GM18873 (cell line): ENCODE results near the gene SMIM38.
"Not testable (repeated sequence)": the region's sequence is repeated elsewhere in the genome, so short reads cannot be mapped to it uniquely, and the experiment has no call there.

Source experiments
- ATAC-seq: cut with Tn5 transposase; IDR thresholded peaks from one replicate; pipeline ENCODE4 v1.9.1; 2021; ENCODE audit warnings: mild to moderate bottlenecking, moderate library complexity, moderate number of reproducible peaks; ENCODE audit not compliant: unreplicated experiment, low FRiP score

The SMIM38 gene

DNA sequence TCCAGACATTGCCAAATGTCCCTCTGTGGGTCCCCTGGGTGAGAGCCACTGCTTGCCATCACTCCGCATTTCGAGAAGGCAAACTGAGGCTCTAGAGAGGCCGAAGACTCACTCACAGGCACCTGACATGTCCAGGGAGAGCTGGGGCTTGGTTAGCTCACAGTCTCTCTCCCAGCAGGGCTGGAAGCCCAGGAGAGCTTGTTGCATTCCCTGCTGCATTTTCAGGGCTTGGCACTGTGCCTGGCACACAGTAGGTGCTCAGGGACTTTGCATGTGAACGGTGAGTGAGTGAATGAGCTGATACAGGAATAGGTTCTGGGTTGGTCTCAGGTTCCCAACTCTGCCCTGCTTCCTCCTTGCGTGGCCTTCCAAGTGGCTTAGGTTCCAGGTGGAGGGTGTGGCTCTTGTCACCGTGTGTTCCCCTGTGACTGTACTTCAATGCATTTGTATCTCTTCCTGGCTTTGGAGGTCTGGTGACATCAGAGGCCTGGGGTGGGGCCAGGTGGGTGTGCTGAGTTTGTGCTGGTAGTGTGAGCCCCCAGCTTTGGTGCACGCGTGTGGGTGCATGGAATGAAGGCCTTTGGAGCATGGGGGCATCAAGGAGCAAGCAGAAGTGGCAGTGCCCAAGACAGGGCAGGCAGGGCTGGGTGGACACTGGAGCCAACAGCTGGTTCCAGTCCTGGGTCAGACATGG lies 18.4 kb upstream of the SMIM38 start:
- ATAC-seq, result no peak

DNA sequence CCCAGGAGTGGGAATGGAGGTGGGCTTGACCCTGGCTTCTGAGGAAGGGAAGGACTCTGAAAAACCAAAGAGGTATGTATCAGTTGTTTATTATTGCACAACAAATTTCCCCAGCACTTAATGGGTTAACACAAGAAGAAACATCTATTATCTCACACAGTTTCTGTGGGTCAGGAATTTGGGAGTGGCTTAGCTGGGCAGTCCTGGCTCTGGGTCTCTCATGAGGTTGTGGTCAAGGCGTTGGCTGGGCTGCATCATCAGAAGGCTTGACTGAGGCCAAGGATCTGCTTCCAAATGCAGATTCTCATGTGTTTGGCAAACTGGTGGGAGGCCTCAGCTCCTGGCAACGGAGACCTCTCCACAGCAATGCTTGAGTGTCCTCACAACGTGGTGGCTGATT lies 17.5 kb upstream of the SMIM38 start:
- no peak for ATAC-seq

DNA sequence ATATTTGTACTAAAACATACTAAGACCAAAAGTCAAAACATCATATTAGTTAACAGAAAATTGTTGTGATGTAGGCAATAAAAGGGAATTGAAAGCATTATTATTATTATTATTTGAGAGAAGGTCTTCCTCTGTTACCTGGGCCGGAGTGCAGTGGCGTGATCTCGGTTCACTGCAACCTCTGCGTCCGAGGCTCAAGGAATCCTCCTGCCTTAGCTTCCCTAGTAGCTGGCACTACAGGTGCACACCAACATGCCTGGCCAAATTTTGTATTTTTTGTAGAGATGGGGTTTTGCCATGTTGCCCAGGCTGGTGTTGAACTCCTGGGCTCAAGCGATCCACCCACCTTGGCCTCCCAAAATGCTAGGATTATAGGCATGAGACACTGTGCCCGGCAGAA lies 15.6 kb upstream of the SMIM38 start:
- not testable (repeated sequence) for ATAC-seq

DNA sequence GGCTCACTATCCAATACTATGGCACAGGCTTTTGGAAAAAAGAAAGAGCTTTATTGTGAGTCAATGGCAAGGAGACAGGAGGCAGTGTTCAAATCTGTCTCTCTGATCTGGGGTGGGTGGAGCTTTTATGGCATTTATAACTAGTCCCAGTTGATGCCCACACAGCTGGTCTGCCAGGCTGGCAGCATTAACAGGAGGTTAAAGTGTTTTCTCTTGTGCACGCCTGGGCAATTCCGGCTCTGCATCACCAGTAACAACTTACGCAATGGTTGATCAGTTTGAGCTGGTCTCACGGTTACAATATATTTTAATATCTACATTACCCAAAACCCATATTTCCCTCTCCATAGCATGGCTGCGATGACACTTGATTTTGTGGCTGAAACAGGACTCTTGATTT lies 15.1 kb upstream of the SMIM38 start:
- no peak for ATAC-seq

DNA sequence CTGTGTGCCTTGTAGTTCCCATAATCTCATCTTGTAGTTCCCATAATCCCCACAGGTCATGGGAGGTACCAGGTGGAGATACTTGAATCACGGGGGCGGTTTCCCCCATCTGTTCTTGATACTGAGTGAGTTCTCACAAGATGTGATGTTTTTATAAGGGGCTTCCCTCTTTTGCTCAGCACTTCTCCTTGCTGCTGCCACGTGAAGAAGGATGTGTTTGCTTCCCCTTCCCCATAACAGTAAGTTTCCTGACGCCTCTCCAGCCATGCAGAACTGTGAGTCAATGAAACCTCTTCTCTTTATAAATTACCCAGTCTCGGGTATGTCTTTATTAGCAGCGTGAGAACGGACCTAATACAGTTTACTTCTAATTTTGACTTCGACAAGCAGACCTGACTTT lies 14.0 kb upstream of the SMIM38 start:
- no peak for ATAC-seq

DNA sequence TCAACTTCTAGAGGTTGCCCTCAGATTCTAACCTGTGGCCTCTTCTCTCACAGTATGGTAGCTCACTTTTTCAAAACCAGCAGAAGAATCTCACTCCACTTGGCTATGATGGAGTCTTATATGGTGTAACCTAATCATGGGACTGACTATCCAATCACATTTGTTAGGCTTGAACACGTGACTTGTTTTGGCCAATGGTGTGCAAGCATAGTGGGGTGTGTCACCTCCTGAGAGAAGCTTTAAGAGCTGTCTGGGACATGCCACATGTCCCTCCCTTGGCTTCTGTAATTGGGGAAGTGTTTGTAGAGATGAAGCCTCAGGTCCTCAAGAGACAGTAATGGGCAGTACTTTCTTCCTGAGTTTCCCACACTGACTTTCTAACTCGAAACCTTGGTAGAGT lies 12.8 kb upstream of the SMIM38 start:
- ATAC-seq, result no peak

DNA sequence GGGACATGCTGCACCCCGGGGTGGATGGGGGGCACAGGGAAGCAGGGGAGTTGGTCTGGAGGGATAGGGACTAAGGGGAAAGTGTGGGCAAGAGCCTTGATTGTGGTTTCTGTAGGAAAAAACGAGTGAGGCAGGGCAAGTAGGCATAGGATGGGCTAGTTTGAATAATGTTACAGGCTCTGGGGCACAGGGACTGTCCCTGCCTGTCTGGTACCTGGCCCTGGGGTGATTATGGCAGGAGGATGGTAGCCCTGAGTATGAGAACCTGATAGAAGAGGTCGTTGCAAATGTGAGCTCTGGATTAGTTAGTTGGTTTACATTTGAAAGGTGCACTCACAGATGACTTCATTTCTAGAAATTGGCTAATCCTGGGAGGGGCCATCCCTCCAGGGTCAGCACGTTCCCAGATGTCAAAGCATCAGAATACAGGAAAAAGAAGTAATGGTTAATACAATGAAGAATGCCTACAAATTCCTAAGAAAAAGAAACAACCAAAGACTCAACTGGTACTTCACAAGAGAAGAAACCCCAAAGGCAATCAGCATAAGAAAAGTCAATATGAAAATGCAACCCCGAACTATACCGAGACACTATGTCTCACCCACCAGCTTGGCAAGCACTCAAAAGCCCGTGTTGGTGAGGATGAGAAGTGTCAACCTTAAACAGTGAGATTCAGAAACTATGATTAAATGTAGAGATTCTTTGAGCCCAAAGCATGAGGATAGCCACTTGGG lies 11.3 kb upstream of the SMIM38 start:
- ATAC-seq, result no peak

DNA sequence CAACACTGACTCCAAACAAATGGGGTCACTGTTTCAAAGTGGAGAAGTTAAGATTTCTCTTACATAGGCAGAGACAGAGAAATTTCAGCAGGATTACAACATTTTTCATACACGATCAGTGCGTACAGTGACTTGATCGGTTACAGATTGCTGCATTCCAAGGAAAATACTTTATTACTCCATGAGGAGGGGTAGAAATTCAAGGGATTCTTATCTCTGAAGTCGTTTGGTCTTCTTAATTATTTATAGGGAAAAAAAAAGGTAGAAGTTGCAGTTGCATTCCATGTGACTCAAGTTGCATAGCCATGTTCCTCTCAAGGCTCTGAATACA lies 10.7 kb upstream of the SMIM38 start:
- no peak for ATAC-seq

DNA sequence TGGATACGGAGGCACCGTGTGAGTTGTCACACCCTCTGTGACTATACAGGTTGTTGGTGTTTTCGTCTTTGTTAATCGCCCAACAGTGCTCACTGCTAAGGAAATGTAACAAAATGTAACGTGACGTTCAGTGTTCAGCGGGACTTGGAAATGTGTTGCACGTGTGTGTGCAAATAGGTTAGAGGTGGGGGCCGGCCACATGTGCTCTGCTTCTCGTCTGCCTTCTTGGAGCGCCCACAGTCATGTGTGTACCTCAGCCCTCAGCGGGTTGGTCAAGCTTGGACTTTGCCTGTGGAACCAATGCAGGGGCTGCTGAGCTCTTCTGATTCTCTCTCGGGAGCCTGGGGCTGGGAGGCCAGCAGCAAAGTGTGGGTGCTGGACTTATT lies 7.4 kb upstream of the SMIM38 start:
- ATAC-seq, result no peak

DNA sequence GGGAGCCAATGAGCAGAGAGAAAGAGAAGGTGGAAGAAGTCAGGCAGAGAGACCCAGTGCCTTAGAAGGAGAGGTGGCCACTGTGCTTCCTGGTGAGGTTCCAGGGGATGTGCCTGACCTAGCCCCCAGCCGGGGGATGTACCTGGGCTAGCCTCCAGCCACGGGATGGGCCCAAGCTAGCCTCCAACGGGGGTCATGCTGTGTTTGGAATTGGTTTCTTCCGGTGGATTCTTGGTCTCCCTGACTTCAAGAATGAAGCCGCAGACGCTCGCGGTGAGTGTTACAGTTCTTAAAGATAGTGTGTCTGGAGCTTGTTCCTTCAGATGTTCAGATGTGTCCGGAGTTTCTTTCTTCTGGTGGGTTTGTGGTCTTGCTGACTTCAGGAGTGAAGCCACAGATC lies 6.9 kb upstream of the SMIM38 start:
- ATAC-seq, result no peak

DNA sequence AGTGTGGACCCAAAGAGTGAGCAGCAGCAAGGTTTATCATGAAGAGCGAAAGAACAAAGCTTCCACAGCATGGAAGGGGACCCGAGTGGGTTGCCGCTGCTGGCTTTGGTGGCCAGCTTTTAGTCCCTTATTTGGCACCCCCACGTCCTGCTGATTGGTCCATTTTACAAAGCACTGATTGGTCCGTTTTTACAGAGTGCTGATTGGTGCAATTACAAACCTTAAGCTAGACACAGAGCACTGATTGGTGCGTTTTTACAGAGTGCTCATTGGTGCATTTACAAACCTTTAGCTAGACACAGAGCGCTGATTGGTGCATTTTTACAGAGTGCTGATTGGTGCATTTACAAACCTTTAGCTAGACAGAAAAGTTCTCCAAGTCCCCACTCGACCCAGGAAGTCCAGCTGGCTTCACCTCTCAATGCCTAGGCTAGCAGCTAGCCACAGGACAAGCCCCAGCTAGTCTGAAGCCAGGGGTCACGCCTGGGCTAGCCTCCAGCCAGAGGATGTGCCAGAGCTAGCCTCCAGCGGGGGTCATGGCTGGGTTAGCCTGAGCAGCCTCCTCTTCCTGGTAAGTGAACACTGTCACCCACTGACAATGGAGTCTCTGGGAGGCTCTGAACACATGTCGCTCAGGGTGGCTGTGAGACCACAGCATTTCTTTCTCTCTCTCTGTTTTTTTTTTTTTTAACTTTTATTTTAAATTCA lies 6.2 kb upstream of the SMIM38 start:
- ATAC-seq, result not testable (repeated sequence)

DNA sequence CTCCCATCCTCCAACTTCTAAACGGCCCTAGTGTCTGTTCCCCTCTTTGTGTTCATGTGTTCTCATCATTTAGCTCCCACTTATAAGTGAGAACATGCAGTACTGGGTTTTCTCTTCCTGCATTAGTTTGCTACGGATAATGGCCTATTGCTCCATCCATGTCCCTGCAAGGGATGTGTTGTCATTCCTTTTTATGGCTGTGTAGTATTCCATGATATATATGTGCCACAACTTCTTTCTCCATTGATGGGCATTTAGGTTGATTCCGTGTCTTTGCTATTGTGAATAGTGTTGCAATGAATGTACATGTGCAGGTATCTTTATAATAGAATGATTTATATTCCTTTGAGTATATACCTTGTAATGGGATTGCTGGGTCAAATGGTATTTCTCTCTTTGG lies 5.6 kb upstream of the SMIM38 start:
- ATAC-seq, result no peak

DNA sequence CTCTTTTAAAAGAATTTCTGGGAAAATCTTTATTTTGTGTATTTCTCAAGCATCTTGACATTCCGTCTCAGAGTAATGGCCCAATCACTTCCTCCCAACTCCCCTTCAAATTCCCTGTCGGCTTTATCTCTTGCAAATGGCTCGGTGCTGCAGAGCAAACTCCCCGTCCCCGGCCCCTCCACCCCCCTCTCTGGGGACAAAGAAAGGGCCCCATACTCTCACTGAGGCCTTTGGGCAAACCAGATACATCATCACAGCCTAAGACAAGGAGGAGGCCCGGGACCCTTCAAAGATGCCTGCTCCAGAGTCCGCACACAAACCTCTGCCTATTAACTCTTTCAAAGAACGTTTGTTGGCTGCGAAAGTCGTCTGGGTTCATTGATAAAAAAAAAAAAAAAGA lies 3.9 kb upstream of the SMIM38 start:
- no peak for ATAC-seq

DNA sequence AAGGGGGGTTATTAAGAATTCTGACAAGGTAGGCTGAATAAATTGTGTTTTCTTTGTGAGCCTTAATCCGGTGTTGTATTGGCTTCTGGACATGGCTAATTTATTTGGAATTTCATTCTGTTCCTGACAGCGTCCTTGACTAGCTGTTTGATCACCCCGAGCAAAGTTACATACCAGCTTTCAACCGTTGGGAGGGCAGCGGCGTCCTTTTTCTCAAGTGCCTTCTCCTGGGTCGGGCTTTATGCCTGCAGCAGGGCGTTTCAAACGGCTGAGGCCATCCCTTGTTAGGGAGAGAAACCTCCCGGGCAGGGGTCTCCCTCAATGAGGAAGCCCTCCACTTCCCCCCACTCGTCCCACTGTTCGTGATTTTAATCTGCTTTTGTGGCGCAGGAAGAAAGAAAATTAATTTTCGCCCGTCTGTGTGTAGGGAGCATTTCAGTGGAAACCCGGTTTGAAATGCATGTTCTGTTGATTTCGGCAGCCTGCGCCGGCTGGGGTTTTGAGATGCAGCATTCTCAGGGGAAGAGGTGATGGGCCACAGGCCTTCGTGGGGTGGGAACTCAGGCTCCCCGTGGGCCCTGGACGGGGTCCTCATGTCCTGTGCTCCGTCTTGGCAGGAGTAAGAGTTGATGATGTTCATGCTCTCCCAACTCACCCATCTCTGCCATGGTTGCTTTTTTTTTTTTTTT lies 2.9 kb upstream of the SMIM38 start:
- ATAC-seq, result no peak

DNA sequence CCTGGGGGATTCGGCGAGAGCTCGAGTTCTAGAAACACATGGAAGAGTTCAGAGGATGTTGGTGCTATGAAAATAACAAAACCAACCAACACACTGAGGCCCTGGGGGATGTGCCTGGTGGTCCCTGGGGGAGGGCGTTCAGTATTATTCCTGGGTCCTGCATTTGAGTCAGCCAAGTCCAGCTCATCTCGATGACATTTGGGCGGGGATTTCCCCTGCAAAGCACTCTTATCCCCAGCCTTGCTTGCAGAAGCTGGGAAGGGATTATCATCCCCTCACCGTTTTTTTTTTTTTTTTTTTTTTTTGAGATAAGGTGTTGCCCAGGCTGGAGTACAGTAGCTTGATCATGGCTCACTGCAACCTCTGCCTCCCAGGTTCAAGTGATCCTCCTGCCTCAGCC lies 2.1 kb upstream of the SMIM38 start:
- no peak for ATAC-seq

DNA sequence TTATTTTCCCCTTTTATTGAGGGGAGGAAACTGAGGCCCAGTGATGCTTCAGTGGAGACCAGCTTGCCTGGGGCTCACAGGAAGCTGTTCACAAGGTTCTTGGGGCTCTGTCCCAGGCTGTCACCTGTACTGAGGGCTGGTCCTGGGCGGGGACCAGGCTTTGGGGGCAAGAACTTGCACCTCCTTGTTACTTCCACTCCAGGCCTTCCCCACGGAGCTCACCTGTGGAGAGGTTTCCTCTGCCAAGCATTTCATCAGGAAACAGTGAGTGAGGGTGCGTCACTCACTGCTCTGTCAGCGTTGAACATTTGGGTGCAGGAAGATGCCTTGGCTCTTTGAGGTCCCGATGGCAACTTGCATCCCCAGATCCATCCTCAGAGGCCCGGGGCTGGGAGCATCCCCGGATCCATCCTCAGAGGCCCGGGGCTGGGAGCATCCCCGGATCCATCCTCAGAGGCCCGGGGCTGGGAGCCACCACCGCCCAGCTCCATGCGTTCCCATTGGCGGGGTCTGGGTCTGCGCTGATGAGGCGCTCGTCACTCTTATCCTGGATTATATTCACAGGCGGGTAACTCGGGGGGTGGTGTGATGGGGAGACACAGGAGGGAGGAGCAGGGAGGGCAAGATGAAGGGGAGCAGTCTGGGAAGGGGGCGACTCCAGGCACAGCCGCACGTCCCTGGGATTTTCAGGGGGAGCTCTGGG lies 1.4 kb upstream of the SMIM38 start:
- ATAC-seq, result no peak

DNA sequence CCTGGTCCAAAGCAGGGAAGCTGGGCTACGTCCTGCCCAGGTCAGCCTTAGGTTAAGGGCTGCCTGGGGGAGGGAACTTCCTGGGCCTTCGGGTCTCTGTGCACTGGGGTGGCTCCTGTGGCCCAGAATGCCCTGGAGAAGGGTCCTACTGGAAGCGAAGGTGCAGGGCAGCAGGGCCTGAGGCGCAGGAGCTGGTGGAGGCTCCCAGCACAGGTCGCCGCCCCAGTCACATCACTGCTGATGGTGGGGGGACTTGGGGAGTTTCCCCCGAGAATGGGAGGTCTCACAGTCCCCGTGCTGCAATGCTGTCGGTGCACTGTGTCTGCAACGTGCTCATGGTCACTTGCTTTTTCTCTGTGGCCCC lies 815 bp upstream of the SMIM38 start:
- no peak for ATAC-seq

DNA sequence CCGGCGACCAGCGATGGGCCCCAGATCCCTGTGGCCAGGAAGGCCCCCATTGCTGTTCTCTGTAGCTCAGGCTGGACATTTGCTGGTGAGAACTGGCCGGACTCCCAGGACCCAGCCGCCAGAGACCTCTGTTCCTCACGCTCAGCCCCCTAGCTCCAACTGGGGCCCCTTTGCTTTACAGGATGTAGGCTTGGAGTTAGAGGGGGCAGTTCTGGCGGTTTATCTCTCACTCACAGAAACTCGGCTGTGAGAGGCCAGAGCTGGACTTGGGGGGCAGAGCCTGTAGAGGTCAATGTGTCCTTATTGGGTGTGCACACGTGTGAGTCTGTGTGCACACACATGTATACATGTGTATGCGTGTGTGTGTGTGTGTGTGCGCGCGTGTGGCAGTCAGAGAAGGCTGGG lies 502 bp downstream of the SMIM38 start:
- no peak for ATAC-seq

DNA sequence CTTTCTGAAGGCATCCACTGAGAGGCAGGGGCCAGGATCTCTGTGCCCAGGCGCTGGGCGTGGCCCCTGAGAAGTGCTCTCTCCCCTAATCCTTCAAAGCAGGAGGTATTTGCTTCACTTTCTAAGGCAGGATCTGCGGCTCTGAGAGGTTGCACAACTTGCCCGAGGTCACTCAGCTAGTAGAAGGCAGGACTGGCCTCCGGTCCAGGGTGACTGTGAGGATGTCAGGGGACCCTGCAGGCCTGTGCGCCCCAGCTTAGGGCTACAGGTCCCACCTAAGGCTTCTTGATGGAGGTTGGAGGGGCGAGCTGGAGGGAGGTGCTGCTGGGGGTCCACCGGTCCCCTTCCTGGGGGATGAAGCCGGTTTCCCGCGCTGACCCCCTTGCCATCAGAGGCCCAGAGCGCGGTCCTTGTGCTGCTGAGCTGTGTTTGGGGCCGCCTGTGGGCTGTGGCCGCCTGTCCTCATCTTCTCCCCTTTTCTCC lies 979 bp downstream of the SMIM38 start:
- no peak for ATAC-seq

DNA sequence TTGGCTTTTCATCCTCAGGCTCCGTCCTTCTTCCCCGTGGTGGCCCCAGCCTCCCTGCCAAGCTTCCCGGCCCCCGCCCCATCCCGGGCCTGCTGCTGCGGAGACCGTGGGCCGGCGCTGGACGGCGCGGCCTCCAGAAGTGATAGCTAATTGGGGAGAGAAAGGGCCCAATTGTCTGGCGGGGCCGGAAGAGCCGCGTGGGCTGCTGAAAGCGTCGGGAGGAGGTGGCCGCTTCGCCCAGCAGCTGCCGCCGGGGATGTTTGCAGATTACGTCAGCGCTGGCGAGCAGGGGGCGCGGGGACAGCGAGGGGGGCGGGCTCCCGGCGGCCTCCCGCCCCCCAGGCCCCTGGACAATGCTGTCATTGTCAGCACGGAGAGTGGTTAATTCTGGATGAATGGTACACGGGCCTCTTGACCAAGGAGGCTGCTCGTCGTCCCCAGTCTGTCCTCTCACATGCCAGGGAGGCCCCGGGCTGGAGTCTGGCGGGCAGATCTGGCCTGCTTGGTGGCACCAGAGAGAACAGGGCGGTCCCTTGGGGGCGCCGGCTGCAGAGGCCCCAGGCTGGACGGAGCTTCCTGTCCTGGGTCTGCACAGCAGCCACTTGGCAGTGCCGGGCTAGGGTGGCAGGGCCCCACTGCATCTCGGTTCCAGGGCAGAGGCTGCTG lies 1.6 kb downstream of the SMIM38 start:
- ATAC-seq, result no peak
